ENCODE measurements around the gene KRTAP10-4.
"Not testable (repeated sequence)": the region's sequence is repeated elsewhere in the genome, so short reads cannot be mapped to it uniquely, and the experiment has no call there.

The KRTAP10-4 gene

GRCh38 chr21:44579056-44579832, 5.7 kb downstream of the KRTAP10-4 start:
- no peak for DNase-seq (ENCODE audit: low read depth)

- no peak for DNase-seq (ENCODE audit: low read depth)
Measured at GRCh38 chr21:44579833-44580144, 6.3 kb downstream of the KRTAP10-4 start.

GRCh38 chr21:44580231-44580821, 6.8 kb downstream of the KRTAP10-4 start, which contains the start of gene KRTAP10-5:
Gene KRTAP10-5, minus strand, starts transcription at chr21:44580604. Its CDS starts 26 bp downstream, at chr21:44580578.
- DNase-seq (ENCODE audit: low read depth), result not testable (repeated sequence)

GRCh38 chr21:44581158-44581557, 7.6 kb downstream of the KRTAP10-4 start:
- DNase-seq (ENCODE audit: low read depth), result no peak

GRCh38 chr21:44582055-44582454, 8.5 kb downstream of the KRTAP10-4 start:
- no peak for DNase-seq (ENCODE audit: low read depth)

GRCh38 chr21:44583089-44583799, 9.7 kb downstream of the KRTAP10-4 start:
- DNase-seq (ENCODE audit: low read depth), result no peak

GRCh38 chr21:44583800-44584147, 10.2 kb downstream of the KRTAP10-4 start:
- no peak for DNase-seq (ENCODE audit: low read depth)

GRCh38 chr21:44585892-44586291, 12.4 kb downstream of the KRTAP10-4 start:
- DNase-seq (ENCODE audit: low read depth), result no peak

- DNase-seq (ENCODE audit: low read depth), result no peak
Measured at GRCh38 chr21:44589094-44589493, 15.6 kb downstream of the KRTAP10-4 start.

- no peak for DNase-seq (ENCODE audit: low read depth)
Measured at GRCh38 chr21:44589586-44590305, 16.2 kb downstream of the KRTAP10-4 start.

GRCh38 chr21:44590311-44590721, 16.8 kb downstream of the KRTAP10-4 start:
- DNase-seq (ENCODE audit: low read depth), result no peak

- not testable (repeated sequence) for DNase-seq (ENCODE audit: low read depth)
Measured at GRCh38 chr21:44590897-44591800, 17.6 kb downstream of the KRTAP10-4 start.

- not testable (repeated sequence) for DNase-seq (ENCODE audit: low read depth)
Measured at GRCh38 chr21:44591801-44592130, 18.2 kb downstream of the KRTAP10-4 start.

- no peak for DNase-seq (ENCODE audit: low read depth)
Measured at GRCh38 chr21:44592446-44593311, 19.1 kb downstream of the KRTAP10-4 start, which contains the start of gene KRTAP10-6. Gene KRTAP10-6, minus strand, starts transcription at chr21:44592505. Its CDS starts 21 bp downstream, at chr21:44592484.

GRCh38 chr21:44593598-44594405, 20.3 kb downstream of the KRTAP10-4 start:
- DNase-seq (ENCODE audit: low read depth), result no peak

GRCh38 chr21:44594406-44594916, 20.9 kb downstream of the KRTAP10-4 start:
- DNase-seq (ENCODE audit: low read depth), result no peak

GRCh38 chr21:44595524-44595923, 22.0 kb downstream of the KRTAP10-4 start:
- DNase-seq (ENCODE audit: low read depth), result no peak

- no peak for DNase-seq (ENCODE audit: low read depth)
Measured at GRCh38 chr21:44596068-44596725, 22.7 kb downstream of the KRTAP10-4 start.

- DNase-seq (ENCODE audit: low read depth), result no peak
Measured at GRCh38 chr21:44598061-44598460, 24.5 kb downstream of the KRTAP10-4 start.
